NAMALWA (cell line): ENCODE measurements around the gene AIFM3.

ENCODE experiments used
- DNase-seq: peaks from one replicate; pipeline ENCODE4 v3.0.0-alpha.2; 2015; ENCODE audit warnings: low spot score

AIFM3 gene

GRCh38 chr22:20975541-20976290 lies 8.7 kb downstream of the AIFM3 start:
- DNase-seq, result no peak

- DNase-seq, result no peak
Observed at GRCh38 chr22:20976291-20976877, 9.3 kb downstream of the AIFM3 start.

- DNase-seq, result no peak
Observed at GRCh38 chr22:20977019-20977418, 10.0 kb downstream of the AIFM3 start.

GRCh38 chr22:20977516-20978170 lies 10.6 kb downstream of the AIFM3 start:
- no peak for DNase-seq

GRCh38 chr22:20978419-20978818 lies 11.4 kb downstream of the AIFM3 start:
- DNase-seq, result no peak

- DNase-seq, result peak; percentile 35
Observed at GRCh38 chr22:20979243-20979809, 12.3 kb downstream of the AIFM3 start.

GRCh38 chr22:20979940-20980453 lies 12.9 kb downstream of the AIFM3 start:
- DNase-seq, result no peak

GRCh38 chr22:20980523-20980922 lies 13.5 kb downstream of the AIFM3 start:
- no peak for DNase-seq

- no peak for DNase-seq
Observed at GRCh38 chr22:20980938-20981722, 14.1 kb downstream of the AIFM3 start.

- peak; percentile 77 for DNase-seq
Observed at GRCh38 chr22:20981787-20982562, 14.9 kb downstream of the AIFM3 start, which contains the start of gene LZTR1. Gene LZTR1, plus strand, starts transcription at chr22:20982297. Its CDS starts 75 bp downstream, at chr22:20982372.

- no peak for DNase-seq
Observed at GRCh38 chr22:20982563-20982882, 15.5 kb downstream of the AIFM3 start.

GRCh38 chr22:20983081-20983771 lies 16.2 kb downstream of the AIFM3 start:
- DNase-seq, result no peak

GRCh38 chr22:20985720-20986119 lies 18.7 kb downstream of the AIFM3 start:
- no peak for DNase-seq

- DNase-seq, result no peak
Observed at GRCh38 chr22:20986365-20986764, 19.3 kb downstream of the AIFM3 start.

GRCh38 chr22:20987375-20987774 lies 20.3 kb downstream of the AIFM3 start:
- no peak for DNase-seq

- DNase-seq, result no peak
Observed at GRCh38 chr22:20988573-20989322, 21.7 kb downstream of the AIFM3 start.

- DNase-seq, result no peak
Observed at GRCh38 chr22:20989323-20990138, 22.5 kb downstream of the AIFM3 start.

GRCh38 chr22:20990184-20991180 lies 23.4 kb downstream of the AIFM3 start:
- no peak for DNase-seq
